SK-N-SH (cell line): ENCODE results near the gene MATN4. TPM values are rescaled to one million over a fixed set of nuclear protein-coding genes. Genes with fewer than 3 reads are reported as not detected.

Experiments used
- CTCF ChIA-PET: fragments of 300-600, 350-600 bp; formaldehyde crosslinking; extraction: SDS; loops from one replicate; lab custom pipeline; 2021; lab: Yijun Ruan, JAX
- POLR2A ChIA-PET: fragments of 350-600 bp; sonication (Branson Sonifier 250); formaldehyde crosslinking; extraction: SDS; loops from one replicate; lab custom pipeline; 2020; ENCODE audit warnings: antibody characterized with exemption, inconsistent platforms; lab: Yijun Ruan, JAX
- DNase-seq: peaks from one replicate; pipeline ENCODE4 v3.0.0; 2012
- H2AFZ ChIP-seq: fragments of 200-600 bp; sonication (generic); 2 replicates; pipeline ENCODE4 v1.8.1; 2016; ENCODE audit warnings: antibody characterized with exemption, mild to moderate bottlenecking, low read depth
- H3F3A ChIP-seq: fragments of 200-600 bp; sonication (generic); replicated peaks from 2 replicates; pipeline ENCODE3; 2016; ENCODE audit warnings: antibody characterized with exemption, mild to moderate bottlenecking; ENCODE audit not compliant: insufficient read depth
- H3K27ac ChIP-seq, 2 experiments: fragments of 200-500 bp in 1 of 2; fragments of 200-600 bp in 1 of 2; sonication (Bioruptor generic) in 1 of 2; sonication (generic), shearing (Covaris generic) in 1 of 2; 2 replicates each; pipeline versions ENCODE4 v1.5.1 to v1.6.1; 2014 to 2016; ENCODE audit warnings: low read depth in 2 of 2, inconsistent platforms in 1 of 2, low read length in 1 of 2, mild to moderate bottlenecking in 1 of 2, mixed read lengths in 1 of 2
- H3K27me3 ChIP-seq: fragments of 200-600 bp; sonication (generic), shearing (Covaris generic); 2 replicates; pipeline ENCODE4 v1.6.1; 2016; ENCODE audit warnings: mixed run types; ENCODE audit not compliant: insufficient read depth
- H3K36me3 ChIP-seq, 2 experiments: fragments of 200-500 bp in 1 of 2; fragments of 200-600 bp in 1 of 2; sonication (Bioruptor generic) in 1 of 2; sonication (generic) in 1 of 2; replicated peaks in 1 of 2; 2 replicates each; pipeline versions ENCODE3 to v1.5.1; 2014 to 2016; ENCODE audit warnings: low read length in 1 of 2, mild to moderate bottlenecking in 1 of 2; ENCODE audit not compliant: insufficient read depth in 2 of 2, control insufficient read depth in 1 of 2
- H3K4me1 ChIP-seq, 2 experiments: fragments of 200-500 bp in 1 of 2; fragments of 200-600 bp in 1 of 2; sonication (Bioruptor generic) in 1 of 2; sonication (generic), shearing (Covaris generic) in 1 of 2; 2 replicates each; pipeline versions ENCODE4 v1.5.1 to v1.6.1; 2014 to 2016; ENCODE audit warnings: low read depth in 1 of 2, low read length in 1 of 2, mixed run types in 1 of 2; ENCODE audit not compliant: insufficient read depth in 2 of 2, control insufficient read depth in 1 of 2
- H3K4me2 ChIP-seq: fragments of 200-600 bp; sonication (generic), shearing (Covaris generic); 2 replicates; pipeline ENCODE4 v1.6.1; 2017; ENCODE audit warnings: mixed run types
- H3K4me3 ChIP-seq, 2 experiments: fragments of 200-500 bp in 1 of 2; fragments of 200-600 bp in 1 of 2; sonication (Bioruptor generic) in 1 of 2; sonication (generic), shearing (Covaris generic) in 1 of 2; 2 replicates each; pipeline versions ENCODE4 v1.5.1 to v1.8.1; 2014 to 2016; ENCODE audit warnings: low read depth in 2 of 2, inconsistent platforms in 1 of 2, low read length in 1 of 2, mild to moderate bottlenecking in 1 of 2, mixed read lengths in 1 of 2, moderate library complexity in 1 of 2
- H3K79me2 ChIP-seq: fragments of 200-600 bp; sonication (generic); 2 replicates; pipeline ENCODE4 v1.8.1; 2017; ENCODE audit warnings: mild to moderate bottlenecking; ENCODE audit not compliant: insufficient read depth
- H3K9ac ChIP-seq: fragments of 200-600 bp; sonication (generic); 2 replicates; pipeline ENCODE4 v1.6.1; 2017; ENCODE audit warnings: mixed run types
- H3K9me2 ChIP-seq: fragments of 200-600 bp; sonication (generic); 2 replicates; pipeline ENCODE4 v1.6.1; 2017; ENCODE audit warnings: mixed run types
- H3K9me3 ChIP-seq: fragments of 200-600 bp; sonication (generic); 2 replicates; pipeline ENCODE4 v1.6.1; 2017; ENCODE audit warnings: mixed run types, mild to moderate bottlenecking, moderate library complexity
- H4K20me1 ChIP-seq: fragments of 200-600 bp; sonication (generic); 2 replicates; pipeline ENCODE4 v1.6.1; 2017; ENCODE audit warnings: mild to moderate bottlenecking, mixed run types; ENCODE audit not compliant: insufficient read depth
- CHD2 ChIP-seq: fragments of 150-350 bp; IDR thresholded peaks from 2 replicates; pipeline ENCODE4 v1.6.1; 2018; ENCODE audit warnings: low read length; ENCODE audit not compliant: partially characterized antibody
- CTCF ChIP-seq: fragments of 200-600 bp; sonication (generic); IDR thresholded peaks from 2 replicates; pipeline ENCODE4 v1.6.1; 2017; ENCODE audit warnings: antibody characterized with exemption, mild to moderate bottlenecking, moderate library complexity
- EZH2phosphoT487 ChIP-seq: fragments of 200-600 bp; sonication (generic); IDR thresholded peaks from 2 replicates; pipeline ENCODE4 v1.6.1; 2017; ENCODE audit warnings: low read depth, mixed run types, mild to moderate bottlenecking, antibody characterized with exemption, moderate library complexity, borderline replicate concordance
- FOSL2 ChIP-seq: IDR thresholded peaks from 2 replicates; pipeline ENCODE4 v1.4.0; 2012; ENCODE audit warnings: low read depth, mild to moderate bottlenecking, moderate library complexity, borderline replicate concordance
- FOXJ3 ChIP-seq: sonication (generic); formaldehyde crosslinking; IDR thresholded peaks from 2 replicates; pipeline ENCODE4 v1.5.1; 2020; ENCODE audit warnings: mild to moderate bottlenecking, missing genetic modification reagents
- GABPA ChIP-seq: IDR thresholded peaks from 2 replicates; pipeline ENCODE4 v1.4.0; 2012; ENCODE audit warnings: low read depth, mild to moderate bottlenecking
- RAD21 ChIP-seq: IDR thresholded peaks from 2 replicates; pipeline ENCODE4 v1.6.1; 2012; ENCODE audit warnings: mild to moderate bottlenecking, low read length
- REST ChIP-seq: IDR thresholded peaks from 2 replicates; pipeline ENCODE4 v1.6.1; 2012; ENCODE audit warnings: mild to moderate bottlenecking, low read depth, low read length, moderate library complexity
- RXRA ChIP-seq: IDR thresholded peaks from 2 replicates; pipeline ENCODE4 v1.4.0; 2012; ENCODE audit warnings: low read depth, mild to moderate bottlenecking, borderline replicate concordance
- SMC3 ChIP-seq: IDR thresholded peaks from 2 replicates; pipeline ENCODE4 v1.6.1; 2012; ENCODE audit warnings: low read depth, low read length, improper control_type of control experiment
- TAF1 ChIP-seq: IDR thresholded peaks from 2 replicates; pipeline ENCODE4 v1.6.1; 2012; ENCODE audit warnings: low read depth, mild to moderate bottlenecking, low read length, moderate library complexity, borderline replicate concordance
- USF1 ChIP-seq: IDR thresholded peaks from 2 replicates; pipeline ENCODE4 v1.4.0; 2012; ENCODE audit warnings: low read depth, borderline replicate concordance
- YY1 ChIP-seq: IDR thresholded peaks from 2 replicates; pipeline ENCODE4 v1.4.0; 2012; ENCODE audit warnings: low read depth, mild to moderate bottlenecking
- ZBTB33 ChIP-seq: IDR thresholded peaks from 2 replicates; pipeline ENCODE4 v1.4.0; 2012; ENCODE audit warnings: low read depth, borderline replicate concordance
- WGBS: methylation state at CpG from one replicate; pipeline ENCODE4 v1.1.6; 2017; ENCODE audit warnings: low lambda C conversion rate; 5-methylcytosine and 5-hydroxymethylcytosine counted together
- polyA plus RNA-seq, 3 experiments: library from polyadenylated mRNA; depleted of rRNA; stranded (reverse); fragments of >200 nt; gene quantifications; 2 replicates each; pipeline ENCODE4 v1.2.3, GENCODE V29; 2012

The MATN4 gene
- polyA plus RNA-seq, 1 of the 3 experiments (the other 2 are of a cell fraction): 0.16 TPM

GRCh38 chr20:45291526-45291925, 16.6 kb downstream of the MATN4 start (continued):
- no peak for TF ChIP-seq USF1
- TF ChIP-seq ZBTB33: no peak
- no peak for TF ChIP-seq YY1
- TF ChIP-seq, all 33 proteins: peak for 0

- H3K4me2 ChIP-seq: no peak overlapping the region
- H3K27me3 ChIP-seq: peaks cover 6% of the 10 kb centered on the region
- ChIA-PET POLR2A (no interaction called here), CTCF (interaction anchor here (0.6 to 7.9 kb wide), 55 partner anchors 10 to 480 kb away, joined by 3 to 113 read pairs (median 4); partner anchors contain the start of genes KCNS1, RBPJL and SYS1)
- no peak overlapping the region for H2AFZ ChIP-seq
- H3K4me1 ChIP-seq: peaks cover 0 to 3% of the 10 kb centered on the region in 2 experiments; a peak in 1 of 4 replicates
- H3K27ac ChIP-seq: no peak overlapping the region
- H3K79me2 ChIP-seq: no peaks in the 10 kb centered on the region
- H3K9ac ChIP-seq: no peak overlapping the region
- H3F3A ChIP-seq: peaks cover 4% of the 10 kb centered on the region
- H3K36me3 ChIP-seq: no peaks in the 10 kb centered on the region
- WGBS: 25% methylated on average over 8 of the region's 8 CpGs
- no peak overlapping the region; a peak in 1 of 4 replicates for H3K4me3 ChIP-seq
- peak; percentile 83 for DNase-seq
- TF ChIP-seq YY1 (no peak), CTCF (peak; percentile 85), SMC3 (peak; percentile 86), RAD21 (peak; percentile 89)
- no peaks in the 10 kb centered on the region for H3K9me3 ChIP-seq
- H3K9me2 ChIP-seq: no peaks in the 10 kb centered on the region
- H4K20me1 ChIP-seq: no peaks in the 10 kb centered on the region
Observed at GRCh38 chr20:45290677-45291355, 17.3 kb downstream of the MATN4 start.

- Histone ChIP-seq H3K4me3 (no peak overlapping the region), H3K79me2 (no peaks in the 10 kb centered on the region), H3K9ac (no peak overlapping the region), H3K4me2 (no peak overlapping the region), H3K4me1 (peaks cover 0 to 3% of the 10 kb centered on the region in 2 experiments; a peak in 1 of 4 replicates), H3K27me3 (peaks cover 6% of the 10 kb centered on the region), H4K20me1 (no peaks in the 10 kb centered on the region), H3K9me3 (no peaks in the 10 kb centered on the region), H3K27ac (no peak overlapping the region), H3K9me2 (no peaks in the 10 kb centered on the region), H3K36me3 (no peaks in the 10 kb centered on the region), H2AFZ (no peak overlapping the region), H3F3A (peaks cover 4% of the 10 kb centered on the region)
- CTCF ChIA-PET: interaction anchor here (0.6 to 7.9 kb wide), 54 partner anchors 9 to 481 kb away, joined by 3 to 113 read pairs (median 4); partner anchors contain the start of genes KCNS1, RBPJL and SYS1
- no peak for DNase-seq
- WGBS: 56% methylated on average over 13 of the region's 13 CpGs
- POLR2A ChIA-PET: no interaction called here
- TF ChIP-seq FOSL2 (no peak), TAF1 (no peak), CHD2 (no peak), REST (no peak), RXRA (no peak), FOXJ3 (CRISPR knock-in tag) (no peak), GABPA (no peak), EZH2phosphoT487 (no peak)
Observed at GRCh38 chr20:45289942-45290676, 18.0 kb downstream of the MATN4 start.
